NCI-H2196 (cell line): ENCODE results near the gene CFAP43.

Experiments
- DNase-seq: peaks from one replicate; lab custom pipeline; 2025; ENCODE audit not compliant: unreplicated experiment; lab: John Stamatoyannopoulos, UW

Gene CFAP43

GRCh38 chr10:104143829-104144228 lies 88.3 kb downstream of the CFAP43 start:
- DNase-seq, result no peak

- DNase-seq, result no peak
Measured at GRCh38 chr10:104142081-104142480, 90.1 kb downstream of the CFAP43 start.

DNA sequence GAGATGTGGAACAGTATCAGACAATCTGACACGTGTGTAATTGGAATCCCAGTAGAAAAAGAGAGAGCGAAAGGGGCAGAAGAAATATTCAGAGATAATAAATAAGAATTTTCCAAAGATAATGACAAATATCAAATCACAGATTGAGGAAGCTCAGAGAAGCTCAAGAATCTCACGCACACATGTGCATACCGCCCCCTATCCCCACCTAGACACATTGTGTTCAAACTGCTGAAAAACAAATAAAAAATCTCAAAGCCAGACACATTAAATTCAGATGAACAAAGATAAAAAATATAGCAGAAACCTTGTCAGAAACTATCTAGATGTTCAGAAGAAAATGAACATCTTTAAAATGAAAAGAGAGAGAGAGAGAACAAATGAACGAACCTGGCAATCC lies 92.9 kb downstream of the CFAP43 start:
- DNase-seq, result no peak

GRCh38 chr10:104138131-104138530 lies 94.0 kb downstream of the CFAP43 start:
- no peak for DNase-seq

DNA sequence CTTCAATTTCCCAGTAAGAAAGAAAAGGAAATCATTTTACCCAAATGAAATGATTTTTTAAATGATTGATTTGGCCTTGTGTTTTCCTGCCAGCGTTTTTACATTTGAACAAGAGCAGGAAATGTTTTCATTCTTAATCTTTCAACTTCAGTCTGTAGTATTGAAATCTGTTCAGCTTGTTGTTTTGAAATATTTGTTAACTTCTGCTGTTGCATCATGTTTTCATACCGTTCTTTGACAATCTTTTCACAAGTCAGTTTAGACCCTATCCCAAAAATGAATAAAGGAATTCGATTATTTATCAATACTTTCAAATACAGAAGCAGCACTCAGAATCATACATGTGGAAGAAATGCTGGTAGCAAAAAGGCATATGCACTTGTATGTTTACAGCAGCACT lies 102.1 kb downstream of the CFAP43 start:
- no peak for DNase-seq

DNA sequence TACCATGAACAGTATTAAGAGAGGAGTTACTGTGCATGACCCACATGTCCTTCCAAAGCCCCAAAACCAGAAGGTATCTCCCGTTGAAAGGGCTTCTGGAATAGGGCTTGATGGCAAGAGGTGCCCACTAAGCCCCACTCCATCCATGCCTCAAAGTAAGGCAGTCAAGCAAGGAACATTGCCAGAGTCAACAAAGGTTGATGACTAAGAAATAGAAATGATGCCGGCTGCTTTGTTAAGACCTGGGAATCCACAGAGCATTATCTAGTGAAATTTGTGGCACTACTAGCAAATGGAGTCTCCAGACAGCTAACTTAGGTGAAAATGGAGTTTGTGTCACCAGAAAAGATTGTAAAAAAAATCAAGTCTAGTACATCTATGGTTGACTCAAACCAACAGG lies 104.0 kb downstream of the CFAP43 start:
- DNase-seq, result no peak

DNA sequence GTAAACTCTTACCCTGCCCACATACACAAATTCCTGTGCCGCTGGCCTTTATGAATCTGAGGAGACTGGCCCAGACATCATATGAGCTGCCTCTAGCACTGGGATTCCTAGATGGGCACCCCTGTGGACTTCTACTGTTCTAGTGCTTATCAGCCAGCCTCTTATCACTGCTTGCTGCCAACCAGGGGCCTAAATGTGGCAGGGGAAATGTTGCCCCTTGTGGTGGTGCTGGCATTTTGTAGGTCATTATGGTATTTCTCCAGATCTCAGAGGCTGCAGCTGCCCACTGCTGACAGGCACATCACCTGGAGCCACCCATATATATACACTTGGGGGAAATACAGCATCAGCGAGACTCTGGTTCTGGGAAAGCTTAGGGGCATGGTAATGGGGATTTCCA lies 104.8 kb downstream of the CFAP43 start:
- peak; percentile 2 for DNase-seq

DNA sequence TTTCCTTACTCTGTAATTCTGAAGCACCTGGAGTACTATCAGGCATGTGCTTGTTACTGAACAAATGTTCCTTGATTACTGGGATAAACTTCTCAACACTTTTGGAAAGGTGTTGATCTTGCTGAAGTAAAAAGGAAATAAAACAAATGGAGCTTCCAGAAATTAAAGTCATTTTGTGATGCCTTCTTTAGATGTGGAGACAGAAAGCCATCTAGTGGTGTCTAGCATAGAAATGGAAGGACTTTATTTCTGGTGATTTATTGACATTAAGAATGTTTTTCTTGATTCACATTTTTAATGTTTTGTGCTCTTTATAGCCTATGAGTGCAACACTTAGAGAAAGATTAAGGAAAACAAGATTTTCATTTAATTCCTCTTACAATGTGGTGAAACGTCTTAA lies 108.8 kb downstream of the CFAP43 start:
- no peak for DNase-seq

- DNase-seq, result no peak
Measured at GRCh38 chr10:104122225-104123107, 109.7 kb downstream of the CFAP43 start.

DNA sequence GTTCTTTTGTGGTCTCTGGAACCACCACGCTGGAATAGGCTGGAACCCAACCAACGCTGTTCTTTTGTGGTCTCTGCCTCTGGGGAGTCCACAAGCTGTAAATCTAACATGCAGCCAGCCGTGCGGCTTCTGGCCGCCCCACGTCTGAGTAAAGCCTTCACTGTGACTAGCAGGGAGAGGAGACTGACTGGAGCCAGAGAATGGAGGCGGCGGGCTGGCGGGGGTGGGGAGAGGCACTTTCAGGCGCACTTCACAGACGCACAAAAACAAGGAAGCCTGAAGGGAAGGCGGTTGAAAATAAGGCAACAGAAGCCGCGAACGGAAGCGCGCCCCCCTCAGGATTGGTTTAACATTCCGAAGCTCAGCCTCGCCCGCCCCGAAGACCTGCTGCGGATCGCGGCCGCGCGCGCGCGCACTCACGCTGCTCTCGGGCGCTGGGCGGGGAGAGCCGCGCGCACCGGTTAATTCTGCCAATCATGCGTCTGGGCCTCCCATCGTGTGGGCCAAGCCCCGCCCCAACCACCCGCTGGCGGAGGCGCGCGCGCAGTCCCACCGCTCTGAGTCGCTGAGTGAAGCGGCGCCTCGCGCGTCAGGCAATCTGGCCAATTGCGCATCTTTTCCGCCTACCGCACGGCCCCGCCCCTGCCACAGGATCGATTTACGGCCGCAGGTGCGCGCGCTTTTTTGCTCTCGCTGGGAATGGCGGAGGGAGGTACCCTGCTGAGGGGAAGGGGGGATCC lies 110.5 kb downstream of the CFAP43 start, which contains the start of gene SFR1:
Gene SFR1, plus strand, starts transcription at position 687 of the 740 bp plus-strand sequence. Its CDS starts 13 bp downstream, at position 700.
- peak; percentile 92 for DNase-seq

DNA sequence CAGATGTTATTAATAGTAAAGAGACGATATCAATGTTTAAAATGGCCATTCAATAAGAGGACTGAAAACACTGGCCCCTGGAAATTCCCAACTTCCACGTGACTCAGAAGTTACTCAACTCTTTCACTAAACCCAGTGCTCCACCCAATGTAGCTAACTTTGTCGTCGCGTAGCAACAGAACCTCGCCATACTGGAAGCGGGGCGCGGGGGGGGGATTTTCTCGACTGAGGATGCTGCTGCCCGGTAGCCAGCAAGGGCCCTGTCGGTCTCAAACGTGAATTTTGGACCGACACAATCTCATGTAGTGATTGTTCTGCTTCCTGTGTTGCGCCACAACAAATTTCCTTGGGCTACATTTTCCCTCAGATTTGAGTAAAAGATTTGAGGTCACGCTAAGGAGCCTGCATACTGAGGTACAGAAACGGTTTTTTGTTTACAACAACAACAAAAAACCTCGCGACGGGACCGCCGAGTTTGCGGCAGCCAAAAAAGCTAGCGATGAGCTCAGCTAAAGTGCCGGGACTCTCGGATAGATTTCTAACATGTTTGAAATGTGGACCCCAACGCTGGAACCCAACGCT lies 111.2 kb downstream of the CFAP43 start:
- DNase-seq, result peak; percentile 58

DNA sequence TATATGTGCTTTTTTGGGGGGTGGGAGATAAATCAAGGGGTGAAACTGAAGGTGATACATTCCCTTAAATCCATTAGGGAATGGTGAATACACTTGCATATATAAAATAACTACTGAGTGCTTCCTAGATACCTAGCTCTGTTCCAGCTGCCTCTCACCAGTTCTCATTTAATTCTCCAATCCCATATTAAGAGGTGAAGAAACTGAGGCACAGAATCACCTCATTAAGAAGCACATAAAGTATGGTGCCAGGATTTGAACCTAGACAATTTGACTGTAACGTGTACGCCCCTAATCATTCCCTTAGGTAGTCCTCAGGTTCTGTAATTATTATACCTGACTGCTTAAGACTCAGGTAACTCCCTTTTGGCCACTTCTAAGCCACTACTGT lies 111.7 kb downstream of the CFAP43 start:
- no peak for DNase-seq

- DNase-seq, result no peak
Measured at GRCh38 chr10:104119996-104120395, 112.2 kb downstream of the CFAP43 start.

GRCh38 chr10:104117839-104118323 lies 114.3 kb downstream of the CFAP43 start:
- peak; percentile 29 for DNase-seq

GRCh38 chr10:104113376-104113956 lies 118.7 kb downstream of the CFAP43 start:
- DNase-seq, result no peak

- DNase-seq, result no peak
Measured at GRCh38 chr10:104109908-104110662, 122.1 kb downstream of the CFAP43 start.

DNA sequence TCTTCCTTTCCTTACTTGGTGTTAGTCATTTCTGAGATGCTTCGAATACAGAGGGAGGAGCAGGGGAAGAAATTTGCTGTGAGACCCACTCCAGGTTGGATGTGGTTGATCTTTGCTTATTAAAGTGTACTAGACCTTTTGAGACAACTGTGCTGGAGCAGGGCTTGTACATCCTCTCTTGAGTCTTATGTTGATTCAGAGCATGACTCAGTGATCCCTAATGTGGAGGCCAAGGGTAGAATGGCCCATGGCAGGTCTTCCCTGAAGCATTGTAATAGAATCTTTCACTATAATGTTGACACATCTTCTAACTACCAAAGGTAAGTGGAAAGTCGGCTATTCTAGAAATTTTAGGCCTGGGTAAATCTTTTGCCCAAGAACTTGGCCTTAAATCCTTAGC lies 127.2 kb downstream of the CFAP43 start:
- no peak for DNase-seq

DNA sequence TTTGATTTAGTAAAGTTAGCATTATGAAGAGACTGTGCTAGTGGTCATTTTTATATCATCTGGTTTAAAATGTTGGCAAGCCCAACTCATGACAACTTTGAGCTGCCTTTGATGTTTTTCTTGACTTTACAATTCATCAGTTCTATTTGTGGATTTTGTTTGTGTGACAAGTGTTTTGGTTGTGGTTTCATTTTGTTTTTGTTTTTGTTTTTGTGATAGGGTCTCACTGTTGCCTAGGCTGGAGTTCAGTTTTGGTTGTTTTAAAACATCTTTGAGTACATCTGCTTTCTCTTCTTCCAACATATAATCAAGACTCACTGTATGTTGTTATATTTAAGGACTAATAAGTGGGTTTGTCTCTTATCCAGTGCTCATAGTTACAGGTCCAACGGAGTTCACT lies 127.7 kb downstream of the CFAP43 start:
- no peak for DNase-seq

- no peak for DNase-seq
Measured at GRCh38 chr10:104103956-104104355, 128.2 kb downstream of the CFAP43 start.

- no peak for DNase-seq
Measured at GRCh38 chr10:104101902-104102301, 130.3 kb downstream of the CFAP43 start.

DNA sequence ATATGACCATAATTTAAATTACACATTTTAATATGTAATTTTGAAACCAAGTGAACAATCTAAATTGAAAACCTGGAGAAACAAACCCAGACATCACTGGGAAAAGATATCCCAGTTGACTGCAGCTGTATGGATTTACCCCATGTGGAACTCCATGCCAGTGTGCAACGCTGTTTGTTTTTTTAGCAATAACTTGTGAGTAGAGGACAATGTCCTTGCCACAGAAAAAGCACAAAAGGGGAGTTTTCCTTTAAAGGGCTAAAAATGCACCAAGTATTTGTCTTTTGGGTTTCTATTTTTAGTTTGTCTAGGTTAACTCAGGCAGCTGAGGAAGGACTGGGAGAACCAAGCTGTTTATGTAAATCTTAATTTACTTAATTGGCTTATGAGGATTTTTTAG lies 131.4 kb downstream of the CFAP43 start:
- no peak for DNase-seq
